ENCODE measurements around the gene SLC44A1.

DNA sequence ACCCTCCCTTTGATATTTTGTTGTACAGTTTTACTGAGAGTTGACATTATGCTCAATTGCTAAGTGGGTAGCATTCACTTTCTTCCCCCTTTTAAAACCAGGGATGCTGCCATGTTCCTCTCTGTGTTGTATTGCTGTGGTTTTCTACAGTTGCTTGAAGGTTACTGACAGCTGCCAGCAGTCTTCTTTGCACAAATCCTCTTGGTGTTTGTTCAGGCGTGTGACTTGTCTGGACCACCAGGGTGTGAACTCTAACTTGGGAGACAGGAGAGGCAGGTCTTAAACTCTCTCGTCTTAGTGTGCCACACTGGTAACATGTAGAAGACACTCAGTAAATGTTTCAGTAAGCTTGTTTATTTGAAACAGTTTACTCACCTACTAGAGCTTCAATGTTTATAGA lies 25.1 kb downstream of the SLC44A1 start:
- TF ChIP-seq POLR2A (IDR thresholded peaks at IDR 0.05): no peak
- TF ChIP-seq, protein P1, sequence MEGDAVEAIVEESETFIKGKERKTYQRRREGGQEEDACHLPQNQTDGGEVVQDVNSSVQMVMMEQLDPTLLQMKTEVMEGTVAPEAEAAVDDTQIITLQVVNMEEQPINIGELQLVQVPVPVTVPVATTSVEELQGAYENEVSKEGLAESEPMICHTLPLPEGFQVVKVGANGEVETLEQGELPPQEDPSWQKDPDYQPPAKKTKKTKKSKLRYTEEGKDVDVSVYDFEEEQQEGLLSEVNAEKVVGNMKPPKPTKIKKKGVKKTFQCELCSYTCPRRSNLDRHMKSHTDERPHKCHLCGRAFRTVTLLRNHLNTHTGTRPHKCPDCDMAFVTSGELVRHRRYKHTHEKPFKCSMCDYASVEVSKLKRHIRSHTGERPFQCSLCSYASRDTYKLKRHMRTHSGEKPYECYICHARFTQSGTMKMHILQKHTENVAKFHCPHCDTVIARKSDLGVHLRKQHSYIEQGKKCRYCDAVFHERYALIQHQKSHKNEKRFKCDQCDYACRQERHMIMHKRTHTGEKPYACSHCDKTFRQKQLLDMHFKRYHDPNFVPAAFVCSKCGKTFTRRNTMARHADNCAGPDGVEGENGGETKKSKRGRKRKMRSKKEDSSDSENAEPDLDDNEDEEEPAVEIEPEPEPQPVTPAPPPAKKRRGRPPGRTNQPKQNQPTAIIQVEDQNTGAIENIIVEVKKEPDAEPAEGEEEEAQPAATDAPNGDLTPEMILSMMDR (IDR thresholded peaks at IDR 0.05): no peak

Data from Peyer's patch (tissue), 4 donors.